Stimulated activated CD4-positive, alpha-beta T cell treated with anti-CD3 and anti-CD28 coated beads, Interleukin-15, amount 100 ng/mL, for 24 hours (primary cell): ENCODE data around the gene FGD3.
"Not testable (repeated sequence)": the region's sequence is repeated elsewhere in the genome, so short reads cannot be mapped to it uniquely, and the experiment has no call there.

Experiments
- DNase-seq: peaks from one replicate; pipeline ENCODE4 v3.0.0-alpha.2; 2020

Gene FGD3

GRCh38 chr9:92947268-92948037, at the start of gene FGD3:
Gene FGD3 (plus strand): TSS chr9:92947523. CDS start chr9:92976257, 28,734 bp downstream.
- DNase-seq: peak; percentile 66

- not testable (repeated sequence) for DNase-seq
These were observed 42.2 kb upstream of the FGD3 start for GRCh38 chr9:92905137-92905536.

GRCh38 chr9:92911511-92912475, 35.5 kb upstream of the FGD3 start:
- no peak for DNase-seq

GRCh38 chr9:92917176-92917800, 30.0 kb upstream of the FGD3 start:
- no peak for DNase-seq

- no peak for DNase-seq
These were observed 26.9 kb upstream of the FGD3 start for GRCh38 chr9:92920437-92920836.

GRCh38 chr9:92931606-92932005, 15.7 kb upstream of the FGD3 start:
- DNase-seq: no peak

GRCh38 chr9:92934321-92934720, 13.0 kb upstream of the FGD3 start:
- DNase-seq: no peak

- DNase-seq: no peak
These were observed 9.3 kb upstream of the FGD3 start for GRCh38 chr9:92938025-92938424.

- DNase-seq: no peak
These were observed 5.5 kb upstream of the FGD3 start for GRCh38 chr9:92941861-92942260.

- DNase-seq: no peak
These were observed 4.4 kb upstream of the FGD3 start for GRCh38 chr9:92942688-92943616.

- no peak for DNase-seq
These were observed 2.4 kb upstream of the FGD3 start for GRCh38 chr9:92944921-92945320.

GRCh38 chr9:92945796-92946195, 1.5 kb upstream of the FGD3 start:
- DNase-seq: no peak

GRCh38 chr9:92948038-92948534, 763 bp downstream of the FGD3 start:
- DNase-seq: no peak

- no peak for DNase-seq
These were observed 1.3 kb downstream of the FGD3 start for GRCh38 chr9:92948632-92949031.

GRCh38 chr9:92949266-92949982, 2.1 kb downstream of the FGD3 start:
- DNase-seq: no peak

- no peak for DNase-seq
These were observed 3.1 kb downstream of the FGD3 start for GRCh38 chr9:92950359-92950955.

GRCh38 chr9:92952906-92953610, 5.7 kb downstream of the FGD3 start:
- DNase-seq: no peak

- peak; percentile 88 for DNase-seq
These were observed 6.9 kb downstream of the FGD3 start for GRCh38 chr9:92954049-92954861.

GRCh38 chr9:92954886-92955285, 7.6 kb downstream of the FGD3 start:
- no peak for DNase-seq
